GM18507 (cell line): ENCODE results near the gene GUCD1.

Experiments
- DNase-seq: peaks from one replicate; pipeline ENCODE4 v3.0.0; 2011; ENCODE audit warnings: low read depth; ENCODE audit not compliant: insufficient read length; ENCODE audit errors: extremely low spot score
- FAIRE-seq: peaks from 2 replicates; lab custom pipeline; 2011; peaks lifted over from hg19 to GRCh38; lab: Jason Lieb, UNC

The GUCD1 gene

DNA sequence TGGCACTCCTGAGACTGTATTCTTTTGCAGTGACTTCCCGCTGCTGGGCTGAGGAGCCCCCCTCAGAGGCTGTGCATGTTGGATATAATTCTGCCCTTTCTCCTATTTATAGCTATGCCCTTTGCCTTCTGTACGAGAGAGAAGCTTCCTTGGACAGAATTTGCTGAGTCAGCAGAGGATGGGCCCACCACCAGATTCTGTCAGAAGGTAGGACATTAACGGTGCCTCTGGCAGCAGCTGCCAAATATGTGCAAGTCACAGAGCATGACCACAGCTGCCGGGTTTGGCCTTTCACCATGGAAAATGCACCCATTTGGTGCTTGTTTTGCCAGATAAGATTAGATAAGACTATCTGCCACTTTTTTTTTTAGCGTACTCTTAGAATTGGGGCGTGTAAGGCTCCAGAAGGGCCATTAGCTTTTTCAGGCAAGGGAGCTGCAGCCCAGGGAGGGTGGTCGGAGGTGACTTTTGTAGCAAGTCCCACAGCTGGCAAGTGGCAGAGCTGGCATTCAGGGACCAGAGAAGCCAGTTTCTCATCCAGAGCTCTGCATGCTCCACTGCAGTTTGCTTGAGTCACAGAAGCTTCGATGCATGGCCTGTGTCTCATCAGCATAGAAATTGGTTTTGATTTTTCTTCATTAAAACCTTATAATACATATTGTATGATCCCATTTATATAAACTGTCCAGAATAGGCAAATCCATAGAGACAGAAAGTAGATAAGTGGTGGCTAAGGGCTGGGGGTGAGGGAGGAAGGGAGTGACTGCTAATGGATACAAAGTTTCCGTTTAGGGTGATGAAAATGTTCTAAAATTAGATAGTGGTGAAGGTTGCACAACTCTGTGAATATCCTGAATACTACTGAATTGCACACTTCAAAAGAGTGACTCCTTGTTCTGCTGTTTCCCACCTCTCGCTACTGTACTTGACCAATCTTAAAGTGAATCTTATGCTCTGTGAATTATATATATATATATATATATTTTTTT lies 44.0 kb downstream of the GUCD1 start:
- DNase-seq, result no peak
- FAIRE-seq, result no peak

DNA sequence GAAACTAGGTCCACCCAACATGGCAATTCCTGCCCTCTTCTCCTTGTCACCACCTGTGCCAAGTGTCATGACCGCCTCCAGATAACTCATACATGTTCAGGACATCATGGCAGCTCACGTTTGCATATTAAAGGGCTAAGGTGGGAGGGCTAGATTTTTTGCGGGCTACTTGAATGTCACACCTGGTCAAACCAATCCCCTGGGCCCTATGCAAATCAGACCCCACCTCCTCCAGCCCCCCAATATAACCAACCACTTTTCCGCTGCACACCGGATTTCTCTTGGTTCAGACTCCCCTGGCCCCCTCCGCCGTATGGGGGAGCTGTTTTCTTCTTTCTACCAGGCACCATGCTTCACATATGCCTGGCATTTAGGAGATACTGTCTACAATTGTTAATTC lies 47.2 kb downstream of the GUCD1 start:
- DNase-seq (no peak), FAIRE-seq (no peak)

- no peak for DNase-seq
- FAIRE-seq, result no peak
Measured at GRCh38 chr22:24506802-24507438, 48.0 kb downstream of the GUCD1 start.

GRCh38 chr22:24504956-24505736 lies 49.8 kb downstream of the GUCD1 start:
- DNase-seq (no peak), FAIRE-seq (peak; percentile 12)

GRCh38 chr22:24504540-24504939 lies 50.4 kb downstream of the GUCD1 start:
- no peak for DNase-seq
- no peak for FAIRE-seq

DNA sequence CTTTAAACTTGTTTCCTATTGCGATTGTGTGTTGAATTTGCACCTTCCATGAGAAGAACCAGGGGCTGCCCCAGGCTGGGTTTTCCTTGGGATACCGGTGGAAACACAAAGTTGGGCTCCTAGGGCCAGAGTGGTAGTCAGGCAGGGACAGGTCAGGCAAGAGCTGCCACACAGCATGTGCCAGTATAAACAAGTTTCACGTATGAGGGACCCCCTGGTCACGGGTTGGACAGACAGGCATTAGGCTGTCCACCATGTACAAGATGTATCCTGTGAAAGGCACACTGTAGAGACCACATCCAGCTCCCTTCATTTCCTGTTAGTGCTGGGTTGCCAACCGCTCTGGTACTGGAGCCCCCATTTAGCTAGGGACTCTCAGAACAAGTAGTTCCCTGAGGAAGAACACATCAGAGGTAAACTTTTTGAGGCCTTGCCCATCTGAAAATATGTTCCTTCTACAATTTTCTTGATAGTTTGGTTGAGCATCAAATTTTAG lies 51.0 kb downstream of the GUCD1 start:
- FAIRE-seq, result no peak

GRCh38 chr22:24503137-24503842 lies 51.6 kb downstream of the GUCD1 start:
- peak; percentile 68 for DNase-seq
- peak; percentile 93 for FAIRE-seq

More for the DNA sequence above, 51.0 kb downstream of the GUCD1 start:
- no peak for DNase-seq

DNA sequence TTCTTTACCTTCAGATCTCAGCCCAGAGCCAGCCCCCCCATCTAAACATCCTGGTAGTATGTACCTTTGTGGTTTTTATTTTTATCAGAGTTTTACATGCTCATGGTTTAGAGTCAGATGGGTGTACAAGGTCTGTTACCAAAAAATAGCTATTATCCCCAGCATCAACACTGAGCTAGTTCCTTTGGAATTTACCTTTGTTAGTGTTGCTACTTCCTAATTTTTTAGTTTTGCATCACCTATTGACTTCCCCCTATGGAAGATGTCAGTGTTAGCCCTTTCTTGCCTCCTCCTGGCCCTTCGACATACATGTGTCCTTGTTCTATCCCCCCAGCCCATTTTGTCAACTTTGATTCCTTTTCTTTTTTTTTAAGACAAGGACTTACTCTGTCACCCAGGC lies 52.4 kb downstream of the GUCD1 start:
- no peak for DNase-seq
- FAIRE-seq, result no peak

DNA sequence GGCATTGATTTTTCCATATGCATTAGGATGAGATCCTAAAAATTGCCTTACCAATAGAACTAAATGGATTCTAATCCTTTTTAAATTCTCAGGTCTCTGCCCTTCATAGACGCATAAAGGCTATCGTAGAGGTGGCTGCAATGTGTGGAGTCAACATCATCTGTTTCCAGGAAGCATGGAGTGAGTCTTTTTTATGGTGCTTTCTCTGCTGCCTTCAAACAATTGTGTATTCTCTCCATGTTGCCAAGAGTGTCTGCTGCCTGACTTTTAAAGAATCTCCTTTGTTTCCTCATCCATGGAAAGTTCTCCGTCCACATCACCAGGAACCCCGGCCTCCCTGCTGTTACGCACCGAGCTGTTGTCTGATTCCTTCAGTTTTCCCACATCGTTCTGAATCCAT lies 52.9 kb downstream of the GUCD1 start:
- no peak for DNase-seq
- FAIRE-seq, result no peak

GRCh38 chr22:24501301-24502005 lies 53.5 kb downstream of the GUCD1 start:
- DNase-seq (no peak), FAIRE-seq (no peak)

DNA sequence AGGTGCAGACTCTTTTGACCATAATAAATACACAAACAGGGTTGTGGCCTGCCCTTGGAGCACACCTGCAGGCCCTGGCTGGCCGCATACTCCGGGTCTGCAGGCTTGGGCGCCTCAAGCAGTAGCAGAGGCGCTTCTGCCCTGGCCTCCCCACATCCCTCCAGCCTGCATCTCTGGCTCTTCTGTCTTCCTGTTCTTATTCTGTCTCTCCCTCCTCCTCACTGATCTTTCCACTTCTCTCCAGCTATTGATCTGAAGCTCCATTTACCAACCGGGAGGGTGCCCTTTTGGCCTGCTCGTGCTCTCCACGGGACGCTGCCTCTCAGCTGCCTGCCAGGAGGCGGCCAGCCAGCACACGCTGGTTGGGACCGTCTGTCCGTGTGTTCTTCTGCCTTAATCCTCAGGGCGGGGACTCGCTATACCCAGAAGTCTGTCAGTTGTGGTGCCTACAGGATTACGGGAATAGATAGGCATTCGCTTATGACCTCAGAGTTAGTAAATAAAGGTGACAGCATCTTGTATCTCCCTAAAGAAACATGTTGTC lies 54.6 kb downstream of the GUCD1 start:
- FAIRE-seq, result no peak
- DNase-seq, result no peak

GRCh38 chr22:24499706-24500276 lies 55.1 kb downstream of the GUCD1 start:
- DNase-seq, result no peak
- no peak for FAIRE-seq

GRCh38 chr22:24498824-24499223 lies 56.1 kb downstream of the GUCD1 start:
- no peak for FAIRE-seq
- DNase-seq, result no peak

DNA sequence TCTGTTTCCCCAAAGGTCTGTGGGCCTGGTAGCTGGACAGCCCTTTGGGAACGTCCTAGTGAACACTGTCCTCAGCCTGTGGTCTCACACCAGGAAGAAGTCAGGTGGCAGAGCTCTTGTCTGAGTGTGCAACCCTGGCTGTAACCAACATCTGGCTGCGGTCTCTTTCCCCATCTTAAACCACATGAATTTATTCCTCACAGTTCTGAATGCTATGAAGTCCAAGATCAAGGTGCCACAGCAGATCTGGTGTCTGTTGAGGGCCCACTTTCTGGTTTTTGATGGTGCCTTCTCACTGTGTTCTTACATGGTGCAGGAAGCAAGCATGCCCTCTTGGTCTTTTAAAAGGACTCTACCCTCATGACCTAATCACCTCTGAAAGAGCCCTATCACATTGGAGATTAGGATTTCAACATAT lies 57.1 kb downstream of the GUCD1 start:
- DNase-seq, result no peak
- FAIRE-seq, result no peak

GRCh38 chr22:24496661-24497060 lies 58.3 kb downstream of the GUCD1 start:
- DNase-seq (no peak), FAIRE-seq (no peak)

DNA sequence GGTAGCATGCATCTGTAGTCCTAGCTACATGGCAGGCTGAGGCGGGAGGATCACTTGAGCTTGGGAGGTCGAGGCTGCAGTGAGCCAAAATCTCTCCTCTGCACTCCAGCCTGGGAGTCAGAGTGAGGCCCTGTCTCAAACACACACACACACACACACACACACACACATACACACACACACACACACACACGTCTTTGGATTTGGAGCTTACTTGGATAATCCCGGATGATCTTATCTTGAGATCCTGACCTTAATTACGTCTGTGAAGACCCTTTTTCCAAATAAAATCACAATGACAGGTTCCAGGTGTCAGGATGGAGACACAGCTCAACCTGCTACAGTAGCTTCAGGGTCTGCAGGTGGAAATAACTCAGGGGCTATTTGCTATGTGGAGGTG lies 58.7 kb downstream of the GUCD1 start:
- FAIRE-seq (no peak), DNase-seq (no peak)

DNA sequence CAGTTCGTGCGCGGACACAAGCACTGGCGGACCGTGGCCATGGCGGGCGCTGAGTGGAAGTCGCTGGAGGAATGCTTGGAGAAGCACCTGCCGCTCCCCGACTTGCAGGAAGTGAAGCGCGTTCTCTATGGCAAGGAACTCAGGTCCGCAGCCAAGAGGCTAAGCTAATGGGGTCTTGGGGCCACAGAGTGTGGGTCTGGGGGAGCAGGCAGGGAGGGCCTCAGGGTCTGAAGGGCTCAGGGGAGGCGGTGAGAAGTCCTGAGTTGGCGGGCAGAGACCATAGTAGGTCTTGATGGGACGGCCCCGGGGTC lies 59.6 kb downstream of the GUCD1 start:
- DNase-seq, result no peak
- FAIRE-seq, result no peak
